ENCODE measurements around the gene PDXK.
A peak's percentile ranks its signal among the peaks of the same experiment; 100 is the strongest.

PDXK gene

GRCh38 chr21:43808367-43808766 is 89.4 kb downstream of the PDXK start:
- no peak overlapping the region for H3K4me3 ChIP-seq (ENCODE audit: low read depth, low read length)
- DNase-seq (ENCODE audit: low read depth), result no peak
- no peak for TF ChIP-seq CTCF (IDR thresholded peaks at IDR 0.05; ENCODE audit: low read depth, low read length, missing control alignments)

- no peak overlapping the region for H3K4me3 ChIP-seq (ENCODE audit: low read depth, low read length)
- no peak for DNase-seq (ENCODE audit: low read depth)
- no peak for TF ChIP-seq CTCF (IDR thresholded peaks at IDR 0.05; ENCODE audit: low read depth, low read length, missing control alignments)
Observed at GRCh38 chr21:43808832-43809251, 89.9 kb downstream of the PDXK start.

- TF ChIP-seq CTCF (IDR thresholded peaks at IDR 0.05; ENCODE audit: low read depth, low read length, missing control alignments), result no peak
- no peak for DNase-seq (ENCODE audit: low read depth)
- H3K4me3 ChIP-seq (ENCODE audit: low read depth, low read length), result no peak overlapping the region
Observed at GRCh38 chr21:43809346-43809799, 90.4 kb downstream of the PDXK start.

GRCh38 chr21:43809853-43810504 is 91.0 kb downstream of the PDXK start:
- no peak overlapping the region for H3K4me3 ChIP-seq (ENCODE audit: low read depth, low read length)
- DNase-seq (ENCODE audit: low read depth), result no peak
- no peak for TF ChIP-seq CTCF (IDR thresholded peaks at IDR 0.05; ENCODE audit: low read depth, low read length, missing control alignments)

GRCh38 chr21:43810505-43811261 is 91.8 kb downstream of the PDXK start:
- peak; percentile 49 for DNase-seq (ENCODE audit: low read depth)
- no peak overlapping the region for H3K4me3 ChIP-seq (ENCODE audit: low read depth, low read length)
- TF ChIP-seq CTCF (IDR thresholded peaks at IDR 0.05; ENCODE audit: low read depth, low read length, missing control alignments), result peak; percentile 98

GRCh38 chr21:43811262-43812105 is 92.6 kb downstream of the PDXK start:
- no peak for DNase-seq (ENCODE audit: low read depth)

More at GRCh38 chr21:43811262-43812105, 92.6 kb downstream of the PDXK start:
- no peak overlapping the region for H3K4me3 ChIP-seq (ENCODE audit: low read depth, low read length)
- TF ChIP-seq CTCF (IDR thresholded peaks at IDR 0.05; ENCODE audit: low read depth, low read length, missing control alignments), result no peak

Data from GM12864 (cell line).